GF-D8 (cell line): ENCODE results near the gene FMR1.

ENCODE experiments used
- DNase-seq: peaks from one replicate; lab custom pipeline; 2025; lab: John Stamatoyannopoulos, UW

FMR1 gene

DNA sequence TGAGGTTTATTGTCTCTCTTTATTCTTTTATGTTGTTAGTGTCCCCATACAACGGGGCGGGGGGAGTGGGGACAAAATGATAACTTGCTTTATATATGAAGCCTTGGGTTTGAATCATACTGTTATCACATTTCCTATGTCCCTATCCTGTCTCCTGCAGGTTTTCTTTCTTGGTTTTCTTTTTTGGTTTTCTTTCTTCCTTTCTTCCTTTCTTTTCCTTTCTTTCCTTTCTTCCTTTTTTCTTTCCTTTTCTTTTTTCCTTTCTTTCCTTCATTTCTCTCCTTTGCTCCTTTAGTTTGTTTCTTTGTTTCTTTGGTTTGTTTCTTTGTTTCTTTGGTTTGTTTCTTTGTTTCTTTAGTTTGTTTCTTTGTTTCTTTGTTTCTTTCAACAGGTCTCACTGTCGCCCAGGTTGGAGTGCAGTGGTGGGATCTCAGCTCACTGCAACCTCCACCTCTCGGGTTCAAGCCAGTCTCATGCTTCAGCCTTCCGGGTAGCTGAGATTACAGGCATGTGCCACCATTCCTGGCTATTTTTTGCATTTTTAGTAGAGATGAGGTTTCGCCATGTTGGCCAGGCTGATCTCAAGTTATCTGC, 4.8 kb downstream of the FMR1 start:
- no peak for DNase-seq

DNA sequence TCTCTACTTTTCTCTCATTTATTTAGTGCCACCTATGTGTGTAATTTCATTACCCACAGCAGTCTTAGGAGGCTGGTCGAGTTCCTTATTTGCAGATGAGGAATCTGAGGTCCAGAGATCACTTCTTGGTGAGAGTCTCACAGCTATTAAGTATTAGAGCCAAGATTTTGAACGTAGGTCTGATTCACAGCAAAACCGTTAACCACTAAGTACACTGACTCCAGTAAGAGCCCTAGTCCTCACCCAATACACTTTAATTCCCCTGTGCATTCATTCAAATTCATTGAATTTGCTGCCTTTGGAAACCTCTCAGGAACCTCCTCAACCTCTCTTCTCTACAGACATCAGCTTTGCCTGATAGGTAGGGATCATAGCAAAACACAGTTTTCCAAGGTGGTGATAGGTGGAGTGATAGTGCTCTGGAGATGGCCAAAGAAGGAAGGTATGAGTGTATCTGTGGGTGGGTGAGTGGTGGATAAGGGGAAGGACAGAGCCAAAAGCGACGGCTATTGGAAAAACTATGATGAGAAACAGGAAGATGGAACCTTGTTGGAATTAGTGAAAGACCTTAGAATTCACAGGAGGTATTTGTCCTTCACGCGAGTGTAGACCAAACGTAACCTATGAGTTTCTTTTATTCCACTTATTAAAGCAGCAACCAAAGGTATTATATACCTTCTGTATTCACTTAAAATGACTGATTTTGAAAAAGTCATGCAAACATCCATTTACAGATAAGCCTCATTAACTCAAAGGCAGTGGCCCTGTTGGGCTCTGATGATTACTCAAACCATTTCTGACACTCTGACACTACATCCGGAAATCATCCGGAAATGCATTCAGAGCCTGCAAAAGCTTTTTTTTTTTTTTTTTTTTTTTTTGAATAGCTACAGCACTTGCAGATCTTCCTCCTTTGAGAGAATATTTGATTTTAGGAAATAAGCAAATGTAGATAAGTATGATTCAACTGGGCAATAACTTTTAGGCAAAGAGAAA, 6.3 kb downstream of the FMR1 start:
- DNase-seq, result peak; percentile 2

DNA sequence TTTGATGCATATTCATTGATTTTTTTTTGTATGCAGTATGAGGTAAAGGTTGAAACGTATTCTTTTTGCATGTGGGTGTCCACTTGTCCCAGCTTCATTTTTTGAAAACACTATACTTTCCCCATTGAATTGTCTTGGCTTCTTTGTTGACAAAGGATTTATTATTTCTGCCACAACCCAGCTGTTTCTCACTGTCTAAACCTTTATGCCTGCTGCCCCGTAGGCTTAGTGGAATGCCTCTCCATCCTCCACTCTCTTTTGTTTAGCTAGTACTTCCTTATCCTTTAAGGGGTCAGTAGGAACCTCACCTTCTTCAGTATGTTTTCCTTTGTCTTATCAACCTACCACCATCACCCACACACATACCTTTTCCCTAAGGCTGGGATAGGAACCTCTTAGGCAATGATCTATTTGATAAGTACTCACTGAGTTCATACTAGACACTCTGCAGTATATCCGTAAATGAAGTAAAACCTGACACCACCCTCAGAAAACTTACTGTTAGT, 8.5 kb downstream of the FMR1 start:
- no peak for DNase-seq

DNA sequence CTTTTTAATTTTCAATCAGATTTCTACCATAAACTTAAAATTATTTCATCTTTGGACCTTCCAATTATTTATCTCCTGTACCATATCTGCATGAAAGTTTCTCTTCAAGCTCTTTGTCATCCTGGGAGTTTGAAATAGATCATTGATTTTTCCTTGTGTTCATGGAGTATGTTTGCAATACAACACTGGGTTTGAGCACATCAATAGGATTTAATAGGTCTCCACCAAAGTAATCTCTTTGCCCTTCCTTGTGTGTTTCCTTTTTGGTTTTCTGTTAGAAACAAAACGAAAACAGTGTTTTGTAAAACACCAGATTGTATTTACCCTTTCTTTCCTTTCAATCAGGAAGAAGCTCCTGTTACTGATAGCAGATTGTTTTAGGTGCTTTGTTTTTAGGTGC, 11.9 kb downstream of the FMR1 start:
- DNase-seq, result no peak

- no peak for DNase-seq
These were observed 15.5 kb downstream of the FMR1 start for GRCh38 chrX:147927256-147927655.

DNA sequence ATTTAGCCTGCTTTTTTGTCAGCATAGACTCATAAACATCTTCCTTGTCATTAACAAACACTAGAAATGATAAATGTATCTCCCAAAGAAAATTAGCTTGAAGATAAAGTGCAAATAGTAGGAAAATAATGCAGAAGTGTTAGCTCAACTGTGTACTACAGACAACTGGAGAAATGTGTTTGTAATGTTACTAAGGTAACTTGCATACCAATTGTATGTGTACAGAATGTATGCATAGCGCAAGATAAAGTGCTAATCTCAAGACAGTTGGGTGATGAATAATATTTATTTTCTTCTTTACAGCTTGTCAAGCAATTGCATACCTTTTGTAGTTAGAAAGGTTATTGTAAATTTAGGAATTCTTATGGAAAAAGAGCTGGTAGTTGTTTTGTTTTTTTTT, 22.1 kb downstream of the FMR1 start:
- DNase-seq, result no peak

DNA sequence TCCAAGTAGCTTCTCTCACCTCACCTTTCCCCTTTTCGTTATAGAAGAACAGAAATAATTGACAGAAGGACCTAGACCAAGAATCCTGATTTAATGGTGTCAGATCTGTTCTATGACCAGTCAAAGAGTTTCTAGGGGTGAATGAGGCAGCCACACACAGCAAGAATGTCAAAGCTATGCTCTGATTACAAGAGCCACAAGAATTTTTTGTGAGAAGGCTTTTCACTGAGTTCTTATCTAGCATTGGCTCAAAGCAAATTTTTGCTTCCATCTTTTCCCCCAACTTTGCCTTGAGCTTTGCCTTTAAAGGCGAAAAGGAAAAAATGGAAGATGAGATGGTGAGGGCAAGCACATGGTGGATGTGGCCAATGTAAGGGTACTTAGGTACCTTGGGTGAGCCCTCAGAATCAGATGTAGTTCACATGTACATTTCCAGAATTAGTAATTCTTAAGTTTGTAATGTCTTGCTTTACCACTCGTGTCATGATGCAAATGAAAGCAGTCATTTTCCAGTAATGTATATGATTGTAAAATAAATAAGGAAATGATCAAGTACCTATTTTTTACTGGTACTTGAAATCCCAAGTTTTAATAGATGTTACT, 23.5 kb downstream of the FMR1 start:
- DNase-seq, result no peak

- DNase-seq, result no peak
These were observed 33.6 kb downstream of the FMR1 start for GRCh38 chrX:147945286-147945685.

GRCh38 chrX:147948531-147948930, 36.8 kb downstream of the FMR1 start:
- DNase-seq, result no peak

DNA sequence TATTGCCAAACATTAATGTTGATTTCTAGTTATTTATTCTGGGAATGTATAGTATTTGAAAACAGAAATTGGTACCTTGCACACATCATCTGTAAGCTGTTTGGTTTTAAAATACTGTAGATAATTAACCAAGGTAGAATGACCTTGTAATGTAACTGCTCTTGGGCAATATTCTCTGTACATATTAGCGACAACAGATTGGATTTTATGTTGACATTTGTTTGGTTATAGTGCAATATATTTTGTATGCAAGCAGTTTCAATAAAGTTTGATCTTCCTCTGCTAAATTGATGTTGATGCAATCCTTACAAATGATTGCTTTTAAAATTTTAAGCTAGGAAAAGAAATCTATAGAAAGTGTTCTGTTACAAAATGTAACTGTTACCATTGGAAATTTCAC, 38.6 kb downstream of the FMR1 start:
- no peak for DNase-seq

DNA sequence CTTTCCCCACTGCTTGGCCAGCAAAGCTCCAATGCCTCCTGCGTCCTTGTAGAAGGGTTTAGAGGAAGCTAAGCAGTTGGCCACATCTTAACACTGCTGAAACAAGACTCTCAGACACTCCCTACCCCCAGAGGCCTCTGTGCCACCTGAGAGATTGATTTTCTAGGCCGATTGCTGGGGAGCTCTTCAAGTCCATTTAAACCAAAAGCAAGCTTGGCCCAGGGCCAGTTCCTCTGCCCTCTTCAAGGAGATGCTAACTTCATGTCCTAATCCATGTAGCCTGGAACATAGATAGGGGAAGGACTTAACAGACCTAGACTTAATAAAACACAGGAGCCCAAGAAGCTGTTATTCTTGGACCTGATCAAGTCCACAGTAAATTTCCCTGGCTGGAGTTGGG, 42.3 kb downstream of the FMR1 start:
- no peak for DNase-seq

DNA sequence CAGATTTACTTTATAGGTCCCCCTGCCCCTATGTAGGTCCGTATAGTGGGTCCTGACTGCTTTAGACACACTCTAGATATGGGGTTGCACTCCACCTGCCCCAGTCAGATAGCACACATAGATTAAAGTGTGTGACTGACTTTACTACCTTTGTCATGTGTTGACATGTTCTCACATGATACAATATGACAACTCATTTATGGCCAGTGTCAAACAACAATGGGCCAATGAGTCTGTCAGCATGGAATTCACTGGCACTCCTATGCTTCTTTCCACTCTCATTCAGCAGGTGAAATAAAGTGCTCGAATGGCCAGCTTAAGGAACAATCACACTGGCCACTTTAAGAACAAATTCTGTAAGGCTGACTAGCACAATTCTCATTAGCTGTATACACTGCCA, 45.6 kb downstream of the FMR1 start:
- DNase-seq, result no peak

GRCh38 chrX:147958291-147958690, 46.6 kb downstream of the FMR1 start:
- no peak for DNase-seq

- no peak for DNase-seq
These were observed 49.0 kb downstream of the FMR1 start for GRCh38 chrX:147960722-147961121.

GRCh38 chrX:147962476-147962875, 50.8 kb downstream of the FMR1 start:
- no peak for DNase-seq

DNA sequence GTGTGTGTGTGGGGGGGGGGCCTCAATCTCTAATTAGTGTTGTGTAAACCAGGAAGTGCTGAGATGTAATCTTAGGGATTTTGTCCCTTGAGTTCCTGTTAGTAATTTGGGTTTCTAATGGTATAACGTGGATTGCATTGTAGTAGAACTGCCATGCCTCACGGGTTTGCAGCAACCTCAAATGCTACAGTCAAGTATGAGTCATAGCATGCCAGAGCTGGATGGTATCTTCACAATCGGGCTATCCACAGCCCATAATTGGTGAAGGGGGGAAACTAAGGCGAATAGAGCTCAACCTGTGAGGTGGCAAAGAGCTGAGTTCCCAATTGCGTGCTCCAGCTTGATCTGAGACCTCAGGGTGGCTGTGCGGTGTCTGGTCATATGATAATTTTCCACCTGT, 67.2 kb downstream of the FMR1 start:
- DNase-seq, result no peak

- DNase-seq, result no peak
These were observed 69.5 kb downstream of the FMR1 start, which contains the start of gene FMR1NB for GRCh38 chrX:147981038-147981752. Gene FMR1NB (plus strand): TSS chrX:147981337. CDS start chrX:147981403, 66 bp downstream.
